K562 (cell line): ENCODE measurements around the gene PIP5KL1. TPM values are rescaled to one million over a fixed set of nuclear protein-coding genes. Genes with fewer than 3 reads are reported as not detected.

Experiments
- CUX1 ChIP-seq: fragments of 200-800 bp; sonication (Bioruptor generic); IDR thresholded peaks from 2 replicates; pipeline ENCODE4 v1.6.1; 2016; ENCODE audit warnings: missing genetic modification characterization, missing compliant biosample characterization
- DEAF1 ChIP-seq: fragments of 450-650 bp; formaldehyde crosslinking; IDR thresholded peaks from 2 replicates; pipeline ENCODE4 v1.4.0; 2020; ENCODE audit warnings: mild to moderate bottlenecking, moderate library complexity
- polyA plus RNA-seq, 8 experiments: library from polyadenylated mRNA; depleted of rRNA in 4 of 8; stranded (reverse) in 5 of 8; unstranded in 3 of 8; fragments of >200 nt; fragmentation: Nextera tagmentation in 2 of 8; fragmentation: Illumina TruSeq in 1 of 8; extraction: Ambion mirVana in 2 of 8; extraction: Trizol in 1 of 8; gene quantifications; 2 replicates each; pipeline versions ENCODE4 v1.2.1 to v1.2.3, GENCODE V29; 2011 to 2014; ENCODE audit warnings: inconsistent platforms in 1 of 8, missing spikeins in 1 of 8
- total RNA-seq, 7 experiments: library from RNA; depleted of rRNA in 6 of 7; stranded (reverse); fragments of >200 nt in 6 of 7; fragmentation: Illumina TruSeq in 2 of 7; extraction: Trizol in 2 of 7; gene quantifications; 2 replicates each; pipeline versions ENCODE4 v1.2.1 to v1.2.3, GENCODE V29; 2011 to 2021; ENCODE audit warnings: low replicate concordance in 1 of 7

The PIP5KL1 gene
- total and polyA plus RNA-seq, 9 of the 15 experiments (the other 6 are each of a cell fraction or from before 2014, with no cell fraction given) = 0.18 to 4.8 (median 1.2) TPM

- TF ChIP-seq CUX1 = no peak
- TF ChIP-seq DEAF1 (CRISPR knock-in tag) = no peak
Measured at GRCh38 chr9:127944586-127945218, 14.1 kb upstream of the PIP5KL1 start (continued).
